ENCODE data around the gene EEF1AKMT4. TPM values are rescaled to one million over a fixed set of nuclear protein-coding genes. Genes with fewer than 3 reads are reported as not detected.

Gene EEF1AKMT4
- total and polyA plus RNA-seq, 2 of the 8 experiments (the other 6 are each of a cell fraction or from before 2014, with no cell fraction given): 9.3 to 30.1 TPM

DNA sequence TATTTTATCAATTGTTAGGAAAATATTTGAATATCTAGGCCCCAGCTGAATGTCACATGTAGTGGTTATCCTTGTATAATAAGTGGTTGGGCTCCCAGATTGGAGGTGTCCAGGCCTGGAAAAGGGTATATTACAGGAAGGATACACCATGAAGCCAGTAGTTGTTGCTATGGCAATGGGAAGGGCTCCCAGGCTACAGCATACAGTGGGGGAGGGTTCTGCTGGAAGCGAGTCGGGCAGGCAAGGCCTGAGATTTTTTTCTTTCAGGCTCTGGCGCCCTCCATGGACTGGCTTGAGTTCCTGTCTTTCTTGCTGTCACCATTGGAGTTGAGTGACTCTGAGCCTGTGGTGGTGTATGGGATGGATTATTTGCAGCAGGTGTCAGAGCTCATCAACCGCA lies 35.2 kb downstream of the EEF1AKMT4 start (continued):
- TF ChIP-seq CHD7 (IDR thresholded peaks at IDR 0.05; ENCODE audit: insufficient replicate concordance, low read length): no peak
- TF ChIP-seq BRCA1 (IDR thresholded peaks at IDR 0.05; ENCODE audit: low read depth, low read length): no peak
- TF ChIP-seq FOSL1 (IDR thresholded peaks at IDR 0.05; ENCODE audit: insufficient read depth, low read depth, low read length): no peak
- no peak for TF ChIP-seq ATF3 (IDR thresholded peaks at IDR 0.05; ENCODE audit: insufficient read depth, low read depth, low read length)
- no peak for TF ChIP-seq ASH2L (IDR thresholded peaks at IDR 0.05; ENCODE audit: low read length)
- TF ChIP-seq HDAC6 (IDR thresholded peaks at IDR 0.05; ENCODE audit: low read depth, low read length): no peak
- no peak for TF ChIP-seq RXRA (IDR thresholded peaks at IDR 0.05; ENCODE audit: insufficient read depth, low read depth, low read length)
- TF ChIP-seq KDM5A (IDR thresholded peaks at IDR 0.05; ENCODE audit: low read length): no peak
- TF ChIP-seq CHD2 (IDR thresholded peaks at IDR 0.05; ENCODE audit: low read length): no peak
- no peak for TF ChIP-seq GTF2F1 (IDR thresholded peaks at IDR 0.05; ENCODE audit: borderline replicate concordance, low read depth, low read length)
- no peak for TF ChIP-seq CTBP2 (IDR thresholded peaks at IDR 0.05; ENCODE audit: borderline replicate concordance, insufficient read depth, insufficient read length, low read length)

Measured in H1 (cell line).